IMR-90 (cell line): ENCODE data around the gene FBXL20. TPM values are rescaled to one million over a fixed set of nuclear protein-coding genes. Genes with fewer than 3 reads are reported as not detected.

ENCODE experiments used
- ATAC-seq: fragments of 200-7000 bp; cut with Tn5 transposase; 2 replicates; pipeline ENCODE4 v1.9.1; 2020; ENCODE audit warnings: low read depth, mild to moderate bottlenecking, moderate library complexity
- BruUV-seq: library from RNA; stranded (reverse); fragments of 400-500 nt; replicated peaks from 2 replicates; lab custom pipeline; 2021; lab: Mats Ljungman, UMichigan
- CTCF ChIA-PET: fragments of 300-600 bp; formaldehyde crosslinking; extraction: SDS; loops from one replicate; lab custom pipeline; 2021; ENCODE audit warnings: antibody characterized with exemption; lab: Yijun Ruan, JAX
- POLR2A ChIA-PET: fragments of 300-600 bp; sonication (Branson Sonifier 250); formaldehyde crosslinking; loops from one replicate; lab custom pipeline; 2022; ENCODE audit warnings: antibody characterized with exemption; ENCODE audit not compliant: unreplicated experiment; lab: Charles Lee
- DNase-seq: peaks from one replicate; pipeline ENCODE4 v3.0.0; 2013
- H2AFZ ChIP-seq: replicated peaks from 2 replicates; pipeline ENCODE3; 2013; ENCODE audit warnings: low read length, mild to moderate bottlenecking; ENCODE audit not compliant: poor library complexity
- H2AK5ac ChIP-seq: 2 replicates; pipeline ENCODE4 v1.6.1; 2013; ENCODE audit warnings: low read depth, low read length, inconsistent platforms
- H2AK9ac ChIP-seq: replicated peaks from 2 replicates; pipeline ENCODE3; 2013; ENCODE audit warnings: mild to moderate bottlenecking, low read depth, low read length, moderate library complexity; ENCODE audit not compliant: poor library complexity
- H2BK120ac ChIP-seq: 2 replicates; pipeline ENCODE4 v1.6.1; 2013; ENCODE audit warnings: low read depth, low read length, inconsistent platforms
- H2BK15ac ChIP-seq: 3 replicates; pipeline ENCODE4 v1.6.1; 2013; ENCODE audit warnings: low read depth, low read length, inconsistent platforms
- H2BK20ac ChIP-seq: 2 replicates; pipeline ENCODE4 v1.6.1; 2013; ENCODE audit warnings: low read depth, mild to moderate bottlenecking, inconsistent platforms, low read length, moderate library complexity
- H2BK5ac ChIP-seq: 2 replicates; pipeline ENCODE4 v1.6.1; 2013; ENCODE audit warnings: mild to moderate bottlenecking, low read depth, low read length, inconsistent platforms; ENCODE audit not compliant: poor library complexity, severe bottlenecking
- H3K14ac ChIP-seq: replicated peaks from 2 replicates; pipeline ENCODE4 v1.6.1; 2013; ENCODE audit warnings: low read depth, low read length, inconsistent platforms
- H3K18ac ChIP-seq: 2 replicates; pipeline ENCODE4 v1.6.1; 2013; ENCODE audit warnings: low read depth, low read length, control low read depth
- H3K23ac ChIP-seq: 2 replicates; pipeline ENCODE4 v1.6.1; 2013; ENCODE audit warnings: low read depth, low read length, inconsistent platforms
- H3K27ac ChIP-seq: 2 replicates; pipeline ENCODE4 v1.5.1; 2013; ENCODE audit warnings: mild to moderate bottlenecking, control low read depth, low read length; ENCODE audit not compliant: insufficient read depth
- H3K27me3 ChIP-seq: 2 replicates; pipeline ENCODE4 v1.6.1; 2013; ENCODE audit warnings: low read length; ENCODE audit not compliant: control insufficient read depth, insufficient read depth
- H3K36me3 ChIP-seq: 2 replicates; pipeline ENCODE4 v1.6.1; 2013; ENCODE audit warnings: low read length, mixed read lengths; ENCODE audit not compliant: control insufficient read depth, insufficient read depth
- H3K4ac ChIP-seq: 2 replicates; pipeline ENCODE4 v1.6.1; 2013; ENCODE audit warnings: low read depth, low read length, inconsistent platforms
- H3K4me1 ChIP-seq: 2 replicates; pipeline ENCODE4 v1.6.1; 2013; ENCODE audit warnings: low read length, mixed read lengths; ENCODE audit not compliant: control insufficient read depth, insufficient read depth
- H3K4me2 ChIP-seq: 2 replicates; pipeline ENCODE4 v1.6.1; 2013; ENCODE audit warnings: low read depth, mild to moderate bottlenecking, control low read depth, low read length, moderate library complexity
- H3K4me3 ChIP-seq: 2 replicates; pipeline ENCODE4 v1.5.1; 2013; ENCODE audit warnings: low read depth, mild to moderate bottlenecking, control low read depth, low read length, moderate library complexity; ENCODE audit not compliant: insufficient read depth
- H3K56ac ChIP-seq: 2 replicates; pipeline ENCODE4 v1.6.1; 2013; ENCODE audit warnings: low read length, inconsistent platforms; ENCODE audit not compliant: insufficient read depth; ENCODE audit errors: extremely low read depth
- H3K79me1 ChIP-seq, 2 experiments: 2 replicates each; pipeline ENCODE4 v1.6.1; 2013; ENCODE audit warnings: low read length in 2 of 2, inconsistent platforms in 1 of 2, low read depth in 1 of 2
- H3K9ac ChIP-seq: 2 replicates; pipeline ENCODE4 v1.6.1; 2013; ENCODE audit warnings: low read depth, low read length, control low read depth
- H3K9me1 ChIP-seq: 2 replicates; pipeline ENCODE4 v1.6.1; 2013; ENCODE audit warnings: low read length, inconsistent platforms; ENCODE audit not compliant: insufficient read depth
- H3K9me3 ChIP-seq: 2 replicates; pipeline ENCODE4 v1.6.1; 2013; ENCODE audit warnings: low read length; ENCODE audit not compliant: control insufficient read depth, insufficient read depth
- H4K20me1 ChIP-seq: 2 replicates; pipeline ENCODE4 v1.6.1; 2013; ENCODE audit warnings: low read length, inconsistent platforms; ENCODE audit not compliant: insufficient read depth
- H4K5ac ChIP-seq: 2 replicates; pipeline ENCODE4 v1.6.1; 2013; ENCODE audit warnings: mild to moderate bottlenecking, low read depth, low read length, control low read depth
- H4K8ac ChIP-seq, 2 experiments: 2 replicates each; pipeline ENCODE4 v1.6.1; 2013; ENCODE audit warnings: low read depth in 2 of 2, low read length in 2 of 2, control low read depth in 1 of 2, inconsistent platforms in 1 of 2
- H4K91ac ChIP-seq: 2 replicates; pipeline ENCODE4 v1.6.1; 2013; ENCODE audit warnings: low read depth, low read length, inconsistent platforms; ENCODE audit not compliant: insufficient read depth
- CEBPB ChIP-seq: IDR thresholded peaks from 2 replicates; pipeline ENCODE4 v1.6.1; 2012; ENCODE audit warnings: low read depth, low read length, improper control_type of control experiment
- POLR2A ChIP-seq: IDR thresholded peaks from 2 replicates; pipeline ENCODE4 v1.6.1; 2012; ENCODE audit warnings: mild to moderate bottlenecking, low read depth, low read length
- RFX5 ChIP-seq: IDR thresholded peaks from 2 replicates; pipeline ENCODE4 v1.8.0; 2012; ENCODE audit warnings: low read depth, mild to moderate bottlenecking, low read length, moderate library complexity
- SMC3 ChIP-seq: fragments of 150-350 bp; IDR thresholded peaks from 2 replicates; pipeline ENCODE4 v1.6.1; 2016; ENCODE audit warnings: low read depth, mild to moderate bottlenecking, antibody characterized with exemption, low read length, moderate library complexity
- WGBS, 2 experiments: methylation state at CpG; one replicate each; pipeline versions ENCODE4 v1.1.5 to v1.1.7; 2013; ENCODE audit warnings: missing lambda C conversion rate in 2 of 2; ENCODE audit not compliant: insufficient read length in 1 of 2; ENCODE audit errors: extremely low coverage in 2 of 2; 5-methylcytosine and 5-hydroxymethylcytosine counted together
- dilution Hi-C: fragments of 300-500 bp; cut with HindIII; formaldehyde crosslinking; loops from one replicate; pipeline ENCODE4 v1.14.3; 2018; ENCODE audit warnings: low sequenced_read_pairs; ENCODE audit not compliant: unreplicated experiment
- in situ Hi-C: fragments of 300-500 bp; cut with MboI; formaldehyde crosslinking; loops from 3 replicates; pipeline ENCODE4 v1.14.3; 2019; ENCODE audit warnings: low sequenced_read_pairs, inconsistent platforms, mixed read lengths
- intact Hi-C: fragments of 100-400 bp; cut with micrococcal nuclease; formaldehyde crosslinking; loops from 2 replicates; pipeline ENCODE4 v1.10.0; 2022
- polyA plus RNA-seq, 3 experiments: library from polyadenylated mRNA; depleted of rRNA; stranded (reverse); fragments of >200 nt; gene quantifications; 2 replicates each; pipeline ENCODE4 v1.2.3, GENCODE V29; 2012; ENCODE audit warnings: low replicate concordance in 1 of 3
- total RNA-seq: library from RNA; depleted of rRNA; stranded (reverse); fragments of >200 nt; gene quantifications from 2 replicates; pipeline ENCODE4 v1.2.3, GENCODE V29; 2012
- TF ChIP-seq, protein P1 (sequence below): fragments of 150-350 bp; IDR thresholded peaks from 2 replicates; pipeline ENCODE4 v1.6.1; 2017; ENCODE audit warnings: mild to moderate bottlenecking, antibody characterized with exemption, low read length, low read depth
- TF ChIP-seq, protein P2 (sequence below): fragments of 150-350 bp; IDR thresholded peaks from 2 replicates; pipeline ENCODE4 v1.6.1; 2016; ENCODE audit warnings: low read depth, mild to moderate bottlenecking, low read length, moderate library complexity, borderline replicate concordance
- TF ChIP-seq, protein P3 (sequence below): conservative IDR thresholded peaks from 2 replicates; pipeline ENCODE4 v1.5.1; 2012; ENCODE audit warnings: mild to moderate bottlenecking, low read depth, low read length, improper control_type of control experiment

Gene FBXL20
- total and polyA plus RNA-seq, 2 of the 4 experiments (the other 2 are of a cell fraction), result 4.1 to 13.8 TPM

DNA sequence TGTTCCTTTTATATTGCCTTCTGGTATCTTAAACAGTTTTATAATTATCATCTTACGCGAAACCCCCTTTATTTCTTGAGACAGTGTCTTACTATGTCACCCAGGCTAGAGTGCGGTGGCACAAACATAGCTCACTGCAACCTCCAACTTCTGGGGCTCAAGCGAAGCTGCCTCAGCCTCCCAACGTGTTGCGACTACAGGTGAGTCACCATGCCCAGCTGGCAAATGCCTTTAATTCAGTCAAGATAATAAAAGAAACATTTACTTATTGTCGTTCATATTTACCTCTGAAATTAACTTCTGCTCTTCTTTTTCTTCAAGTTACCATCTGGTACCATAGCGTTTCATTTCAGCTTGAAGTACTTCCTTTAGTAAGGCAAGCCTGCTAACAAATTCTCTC, 43.9 kb downstream of the FBXL20 start:
- peaks cover 3% of the 10 kb centered on the region; the same call in 1 of the 2 replicates for H4K20me1 ChIP-seq
- TF ChIP-seq POLR2A (no peak), CEBPB (no peak), RFX5 (no peak), SMC3 (no peak)
- TF ChIP-seq, protein P1, sequence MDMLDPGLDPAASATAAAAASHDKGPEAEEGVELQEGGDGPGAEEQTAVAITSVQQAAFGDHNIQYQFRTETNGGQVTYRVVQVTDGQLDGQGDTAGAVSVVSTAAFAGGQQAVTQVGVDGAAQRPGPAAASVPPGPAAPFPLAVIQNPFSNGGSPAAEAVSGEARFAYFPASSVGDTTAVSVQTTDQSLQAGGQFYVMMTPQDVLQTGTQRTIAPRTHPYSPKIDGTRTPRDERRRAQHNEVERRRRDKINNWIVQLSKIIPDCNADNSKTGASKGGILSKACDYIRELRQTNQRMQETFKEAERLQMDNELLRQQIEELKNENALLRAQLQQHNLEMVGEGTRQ, result no peak
- TF ChIP-seq, protein P2, sequence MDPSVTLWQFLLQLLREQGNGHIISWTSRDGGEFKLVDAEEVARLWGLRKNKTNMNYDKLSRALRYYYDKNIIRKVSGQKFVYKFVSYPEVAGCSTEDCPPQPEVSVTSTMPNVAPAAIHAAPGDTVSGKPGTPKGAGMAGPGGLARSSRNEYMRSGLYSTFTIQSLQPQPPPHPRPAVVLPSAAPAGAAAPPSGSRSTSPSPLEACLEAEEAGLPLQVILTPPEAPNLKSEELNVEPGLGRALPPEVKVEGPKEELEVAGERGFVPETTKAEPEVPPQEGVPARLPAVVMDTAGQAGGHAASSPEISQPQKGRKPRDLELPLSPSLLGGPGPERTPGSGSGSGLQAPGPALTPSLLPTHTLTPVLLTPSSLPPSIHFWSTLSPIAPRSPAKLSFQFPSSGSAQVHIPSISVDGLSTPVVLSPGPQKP, result no peak
- TF ChIP-seq, protein P3, sequence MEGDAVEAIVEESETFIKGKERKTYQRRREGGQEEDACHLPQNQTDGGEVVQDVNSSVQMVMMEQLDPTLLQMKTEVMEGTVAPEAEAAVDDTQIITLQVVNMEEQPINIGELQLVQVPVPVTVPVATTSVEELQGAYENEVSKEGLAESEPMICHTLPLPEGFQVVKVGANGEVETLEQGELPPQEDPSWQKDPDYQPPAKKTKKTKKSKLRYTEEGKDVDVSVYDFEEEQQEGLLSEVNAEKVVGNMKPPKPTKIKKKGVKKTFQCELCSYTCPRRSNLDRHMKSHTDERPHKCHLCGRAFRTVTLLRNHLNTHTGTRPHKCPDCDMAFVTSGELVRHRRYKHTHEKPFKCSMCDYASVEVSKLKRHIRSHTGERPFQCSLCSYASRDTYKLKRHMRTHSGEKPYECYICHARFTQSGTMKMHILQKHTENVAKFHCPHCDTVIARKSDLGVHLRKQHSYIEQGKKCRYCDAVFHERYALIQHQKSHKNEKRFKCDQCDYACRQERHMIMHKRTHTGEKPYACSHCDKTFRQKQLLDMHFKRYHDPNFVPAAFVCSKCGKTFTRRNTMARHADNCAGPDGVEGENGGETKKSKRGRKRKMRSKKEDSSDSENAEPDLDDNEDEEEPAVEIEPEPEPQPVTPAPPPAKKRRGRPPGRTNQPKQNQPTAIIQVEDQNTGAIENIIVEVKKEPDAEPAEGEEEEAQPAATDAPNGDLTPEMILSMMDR, result no peak
- ATAC-seq, result no peak

More for the DNA sequence above, 43.9 kb downstream of the FBXL20 start:
- Histone ChIP-seq H3K4me2 (no peak overlapping the region), H2BK20ac (no peak overlapping the region), H2BK120ac (no peak overlapping the region), H3K4me1 (no peaks in the 10 kb centered on the region), H3K9me3 (no peaks in the 10 kb centered on the region), H2AK9ac (no peak overlapping the region), H3K23ac (no peak overlapping the region), H3K79me1 (peaks cover 11 to 19% of the 10 kb centered on the region in 2 experiments), H3K14ac (no peak overlapping the region), H3K9me1 (no peaks in the 10 kb centered on the region), H3K27me3 (no peaks in the 10 kb centered on the region), H3K4ac (no peak overlapping the region), H2AFZ (no peak overlapping the region), H3K27ac (no peak overlapping the region), H4K8ac (no peak overlapping the region), H3K36me3 (no peaks in the 10 kb centered on the region), H3K9ac (no peak overlapping the region), H4K91ac (no peak overlapping the region), H2BK5ac (no peak overlapping the region), H3K18ac (no peak overlapping the region), H3K56ac (no peak overlapping the region), H4K5ac (no peak overlapping the region), H3K4me3 (no peak overlapping the region), H2AK5ac (no peak overlapping the region), H2BK15ac (no peak overlapping the region)
- POLR2A ChIA-PET, result no interaction called here
- dilution Hi-C loops (no loop called here), intact Hi-C loops (no loop called here), in situ Hi-C loops (no loop called here)
- no TSS peak for BruUV-seq
- DNase-seq, result peak; percentile 20
- 96% methylated on average over 3 of the region's 8 CpGs; no CpG with 5 or more reads in 1 of the 2 experiments for WGBS, 2 experiments
- CTCF ChIA-PET, result no interaction called here
